Right lobe of liver (tissue), 4 donors: Measurements from ENCODE around the gene SPACA5.

ENCODE experiments used
- POLR2A ChIP-seq: fragments of 450-650 bp; IDR thresholded peaks from one replicate; pipeline ENCODE4 v1.6.1; 2017; ENCODE audit warnings: antibody characterized with exemption, mild to moderate bottlenecking
- TF ChIP-seq, protein P1 (sequence below), 4 donors: fragments of 200-600 bp in 3 of 4; fragments of 450-650 bp in 1 of 4; IDR thresholded peaks; one replicate each; pipeline versions ENCODE4 v1.5.1 to v1.8.0; 2016 to 2022; ENCODE audit warnings: antibody characterized with exemption in 4 of 4, mild to moderate bottlenecking in 2 of 4
- donor health status: DM: no; HTN: no; CAD: no.
- donor health status: DM: no; HTN: no; CAD: no.
- donor health status: DM: no; HTN: yes; CAD: no.

GRCh38 chrX:48046846-48047245 is 40.1 kb downstream of the SPACA5 start:
- TF ChIP-seq, protein P1, sequence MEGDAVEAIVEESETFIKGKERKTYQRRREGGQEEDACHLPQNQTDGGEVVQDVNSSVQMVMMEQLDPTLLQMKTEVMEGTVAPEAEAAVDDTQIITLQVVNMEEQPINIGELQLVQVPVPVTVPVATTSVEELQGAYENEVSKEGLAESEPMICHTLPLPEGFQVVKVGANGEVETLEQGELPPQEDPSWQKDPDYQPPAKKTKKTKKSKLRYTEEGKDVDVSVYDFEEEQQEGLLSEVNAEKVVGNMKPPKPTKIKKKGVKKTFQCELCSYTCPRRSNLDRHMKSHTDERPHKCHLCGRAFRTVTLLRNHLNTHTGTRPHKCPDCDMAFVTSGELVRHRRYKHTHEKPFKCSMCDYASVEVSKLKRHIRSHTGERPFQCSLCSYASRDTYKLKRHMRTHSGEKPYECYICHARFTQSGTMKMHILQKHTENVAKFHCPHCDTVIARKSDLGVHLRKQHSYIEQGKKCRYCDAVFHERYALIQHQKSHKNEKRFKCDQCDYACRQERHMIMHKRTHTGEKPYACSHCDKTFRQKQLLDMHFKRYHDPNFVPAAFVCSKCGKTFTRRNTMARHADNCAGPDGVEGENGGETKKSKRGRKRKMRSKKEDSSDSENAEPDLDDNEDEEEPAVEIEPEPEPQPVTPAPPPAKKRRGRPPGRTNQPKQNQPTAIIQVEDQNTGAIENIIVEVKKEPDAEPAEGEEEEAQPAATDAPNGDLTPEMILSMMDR (IDR thresholded peaks at IDR 0.05) = no peak
- no peak for TF ChIP-seq POLR2A
